NCI-H82 treated with DMSO at 0.1 percent for 48 hours (cell line): ENCODE data around the gene TLCD5.
A peak's percentile ranks its signal among the peaks of the same experiment; 100 is the strongest.

Experiments
- DNase-seq: peaks from one replicate; lab custom pipeline; 2025; ENCODE audit not compliant: unreplicated experiment; lab: John Stamatoyannopoulos, UW

The TLCD5 gene

DNA sequence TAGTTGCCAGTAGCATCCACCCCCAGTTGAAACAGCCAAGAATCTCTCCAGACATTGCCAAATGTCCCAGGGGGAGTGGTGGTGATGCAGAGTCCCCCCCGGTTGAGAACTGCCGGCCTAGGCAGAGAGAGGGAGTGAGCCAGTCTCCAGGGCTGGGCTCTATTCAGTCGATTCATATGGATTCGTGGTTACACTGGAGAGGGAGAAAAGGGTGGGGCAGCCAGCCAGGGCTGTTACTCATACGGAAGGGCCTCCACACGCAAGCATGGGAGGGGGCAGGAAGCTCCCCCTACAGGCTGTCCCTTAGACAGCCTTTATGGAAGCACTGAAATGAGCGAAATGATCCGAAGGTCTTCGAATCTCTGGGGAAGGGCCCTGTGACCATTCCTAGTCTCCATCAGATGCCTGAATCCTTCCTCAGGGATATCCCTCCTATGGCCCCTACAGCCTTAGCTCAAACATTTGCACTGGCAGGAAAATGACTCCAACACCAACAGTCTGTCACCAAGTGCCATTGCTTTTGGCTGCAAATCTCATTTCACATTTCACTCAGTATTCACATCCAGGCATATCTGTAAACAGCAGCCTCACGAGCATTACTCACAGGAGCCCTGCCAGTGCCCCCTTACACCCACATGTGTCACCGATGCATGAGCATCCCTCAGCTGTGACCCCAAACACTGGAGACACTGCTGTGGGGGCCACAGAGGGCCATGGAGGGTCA lies 18.4 kb upstream of the TLCD5 start:
- no peak for DNase-seq

DNA sequence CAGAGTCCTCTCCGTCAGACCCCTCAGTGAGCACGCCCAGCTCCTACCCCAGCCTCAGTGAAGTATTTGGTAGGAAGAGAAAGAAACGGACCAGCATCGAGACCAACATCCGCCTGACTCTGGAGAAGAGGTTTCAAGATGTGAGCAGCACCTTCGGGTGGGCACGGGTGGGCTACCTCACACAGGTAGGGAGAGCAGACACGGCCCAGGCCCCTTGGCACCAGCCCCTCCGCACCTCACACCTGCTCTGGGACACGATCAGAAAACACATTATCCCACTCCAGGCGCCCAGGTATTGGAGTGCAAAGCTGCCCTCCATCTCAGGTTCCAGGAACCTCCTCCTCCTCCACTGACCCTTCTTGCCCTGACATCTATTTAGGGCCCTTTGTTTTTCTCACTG lies 17.6 kb upstream of the TLCD5 start:
- no peak for DNase-seq

DNA sequence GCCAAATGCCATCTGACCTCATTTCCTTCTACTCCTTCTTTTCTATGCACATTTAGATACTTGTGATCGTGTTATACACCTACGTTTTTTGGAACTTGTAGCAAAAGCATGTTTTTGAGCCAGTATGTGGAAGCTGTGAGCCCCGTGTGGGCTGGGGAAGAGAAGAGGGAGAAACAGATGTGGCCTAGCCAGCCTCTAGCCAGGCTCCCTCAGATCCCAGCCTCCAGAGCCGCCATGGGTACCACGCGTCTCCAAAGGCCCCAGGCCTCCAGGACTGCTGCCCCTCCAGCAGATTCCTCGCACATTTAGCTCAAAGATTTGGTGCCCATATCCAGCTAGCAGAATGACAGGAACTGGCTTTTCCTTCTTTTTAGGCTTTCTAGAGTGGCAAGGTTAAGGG lies 17.0 kb upstream of the TLCD5 start:
- no peak for DNase-seq

DNA sequence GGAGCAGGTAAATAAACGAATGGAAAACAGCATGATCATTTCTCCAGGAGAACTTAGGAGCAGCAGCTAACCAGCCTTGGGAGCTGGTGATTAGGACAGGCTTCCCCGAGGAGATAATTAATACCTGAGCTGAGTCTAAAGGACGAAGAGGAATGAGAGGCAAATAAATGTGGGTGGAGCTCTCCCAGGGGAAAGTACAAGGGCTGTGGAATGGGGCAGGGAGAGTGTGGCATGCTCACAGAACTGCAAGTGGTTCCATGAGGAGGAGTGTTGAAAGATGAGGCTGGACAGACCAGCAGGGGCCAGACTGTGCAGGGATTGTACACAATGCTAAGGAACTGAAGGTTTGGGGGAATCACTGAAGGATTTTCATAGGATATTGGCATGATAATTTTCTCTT lies 14.2 kb upstream of the TLCD5 start:
- DNase-seq, result no peak

DNA sequence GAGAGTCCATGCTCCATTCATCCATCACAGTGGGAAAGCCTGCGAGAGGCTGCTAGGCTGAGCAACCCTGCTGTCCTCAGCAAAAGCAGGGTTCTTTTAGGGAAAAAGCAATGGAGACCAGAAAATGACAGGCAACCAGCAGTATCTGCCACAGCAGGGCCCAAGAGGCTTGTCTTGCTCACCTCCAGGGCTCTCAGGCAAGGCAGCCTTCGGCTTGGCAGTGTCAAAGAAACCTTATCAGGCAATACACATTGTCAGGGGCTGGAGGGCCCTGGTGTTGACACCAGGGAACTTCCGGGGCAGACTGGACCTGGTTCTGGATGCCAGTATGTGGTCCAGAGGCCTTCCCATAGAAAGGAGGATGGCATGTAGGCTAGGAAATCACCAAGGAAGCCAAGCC lies 10.2 kb upstream of the TLCD5 start:
- DNase-seq, result no peak

DNA sequence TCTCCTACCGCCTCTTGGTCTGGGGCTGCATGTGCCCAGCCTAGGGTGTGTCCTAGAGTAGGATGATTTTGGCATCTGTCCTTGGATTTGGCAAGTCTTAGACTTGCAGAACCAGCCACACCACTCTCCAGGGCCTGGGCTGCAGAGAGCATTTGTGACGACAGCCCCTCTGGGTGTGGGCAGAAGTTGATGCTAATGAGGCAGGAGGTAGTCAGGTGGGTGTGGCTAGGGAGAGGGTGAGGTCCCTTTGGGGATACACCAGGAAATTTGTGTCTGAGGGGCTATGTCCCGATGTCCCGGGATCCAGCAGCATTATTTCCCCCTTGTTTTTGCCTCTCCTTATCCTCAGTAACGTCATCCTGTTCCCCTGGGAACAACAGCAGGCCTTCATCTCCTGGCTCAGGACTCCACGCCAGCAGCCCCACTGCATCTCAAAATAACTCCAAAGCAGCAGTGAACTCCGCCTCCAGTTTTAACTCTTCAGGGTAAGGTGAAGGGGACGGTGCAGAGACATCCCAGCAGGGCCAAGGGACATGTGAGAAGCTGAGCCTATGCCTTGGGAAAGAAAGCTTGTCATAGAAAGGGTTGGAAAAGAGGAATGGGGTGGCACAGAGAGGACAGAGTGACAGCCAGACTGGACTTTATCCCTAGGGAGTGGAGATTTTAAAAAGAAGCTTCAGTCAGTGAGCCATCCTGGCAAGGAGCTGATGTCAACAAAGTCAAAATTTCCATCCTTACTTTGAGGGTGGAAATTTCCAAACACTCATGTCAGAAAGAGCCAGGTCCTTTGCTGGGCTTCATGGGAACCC lies 8.0 kb upstream of the TLCD5 start:
- DNase-seq, result no peak

DNA sequence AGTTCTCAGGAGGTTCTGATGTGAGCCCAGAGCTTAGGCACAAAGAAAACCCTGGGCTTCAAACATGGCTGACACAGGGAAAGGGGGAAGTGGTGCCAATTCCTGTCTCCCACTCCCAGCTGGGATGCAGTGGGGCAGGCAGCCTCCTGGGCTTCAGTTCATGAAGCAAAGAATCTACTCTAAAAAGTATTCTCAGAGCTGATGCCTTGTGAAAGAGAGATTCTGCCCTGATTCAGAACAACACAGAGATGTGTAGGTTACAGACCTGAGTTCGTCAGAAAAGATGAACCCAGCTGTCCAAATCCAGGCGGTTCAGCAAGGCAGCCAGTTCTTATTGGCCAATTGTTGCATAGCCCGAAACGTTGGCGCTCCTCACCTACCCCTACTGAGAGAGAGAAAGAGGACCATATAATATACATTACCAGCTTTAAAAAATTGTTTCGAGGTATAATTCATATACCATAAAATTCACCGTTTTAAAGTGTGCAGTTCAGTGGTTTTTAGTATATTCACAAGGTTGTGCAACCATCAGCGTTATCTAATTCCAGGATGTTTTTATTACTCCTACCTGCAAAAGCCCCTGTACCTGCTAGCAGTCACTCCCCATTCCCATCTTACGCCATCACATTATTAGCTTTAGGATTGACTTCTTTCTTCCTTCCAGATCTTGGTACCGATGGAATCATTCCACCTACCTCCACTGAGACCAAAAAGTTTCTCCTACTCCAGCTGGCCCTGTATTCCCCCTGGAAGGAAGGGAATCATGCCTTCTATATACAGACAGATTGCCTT lies 7.2 kb upstream of the TLCD5 start:
- no peak for DNase-seq

DNA sequence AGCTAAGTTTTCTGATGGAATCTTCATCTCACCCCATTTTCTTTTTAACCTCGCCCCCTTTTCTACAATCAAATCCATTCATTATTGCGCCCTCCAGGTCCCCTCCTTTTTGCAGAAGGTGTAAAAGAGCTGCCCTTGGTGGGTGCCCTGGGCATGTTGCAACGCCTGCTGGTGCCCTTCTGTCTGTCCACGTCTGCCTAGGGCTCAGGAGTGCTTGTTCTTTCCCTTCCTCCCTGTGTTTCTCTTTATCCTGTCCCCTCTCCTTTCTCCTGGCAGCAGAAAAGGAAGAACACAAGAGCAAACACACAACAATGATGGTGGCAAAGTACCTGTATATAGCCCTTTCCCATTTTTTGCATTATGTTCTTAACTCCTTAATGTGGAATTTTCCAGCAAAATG lies 6.2 kb upstream of the TLCD5 start:
- no peak for DNase-seq

DNA sequence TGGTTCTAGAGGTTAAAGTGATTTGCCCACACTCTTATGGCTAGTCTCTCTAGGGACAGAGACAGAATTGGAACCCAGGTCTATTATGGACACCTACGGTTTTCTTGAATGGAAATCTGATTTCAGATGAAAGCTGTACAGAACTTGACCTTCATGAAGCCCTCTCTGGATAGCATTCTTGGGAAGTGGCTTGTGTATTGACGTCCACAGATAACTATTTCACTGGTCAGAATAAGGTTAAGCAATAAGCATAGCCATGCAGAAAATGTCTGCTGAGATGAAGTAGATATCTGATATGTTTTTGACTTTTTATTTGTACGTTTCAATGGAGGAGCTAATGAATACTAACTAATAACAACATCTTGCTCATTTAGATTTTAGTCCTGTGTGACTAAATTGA lies 1.1 kb downstream of the TLCD5 start:
- DNase-seq, result no peak

DNA sequence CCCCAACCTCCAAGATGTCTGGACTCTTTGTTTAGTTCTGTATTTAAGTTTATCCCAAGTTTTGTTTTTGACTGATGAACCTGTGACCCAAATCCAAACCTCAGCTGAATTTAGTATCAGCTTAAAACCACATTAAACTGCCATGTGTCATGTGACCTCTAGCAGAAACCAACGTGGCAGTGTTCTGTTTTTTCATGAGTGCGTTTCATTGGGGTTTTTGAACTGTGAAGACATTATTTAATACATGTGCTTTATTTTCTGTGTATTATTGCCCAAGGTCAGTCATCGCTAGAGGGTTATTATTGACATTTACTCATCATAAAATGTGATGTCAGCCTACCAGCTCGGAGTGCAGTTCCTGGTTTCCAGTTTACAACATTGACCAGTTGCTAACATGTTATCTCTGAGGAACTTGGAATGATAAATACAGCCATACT lies 1.8 kb downstream of the TLCD5 start:
- no peak for DNase-seq

DNA sequence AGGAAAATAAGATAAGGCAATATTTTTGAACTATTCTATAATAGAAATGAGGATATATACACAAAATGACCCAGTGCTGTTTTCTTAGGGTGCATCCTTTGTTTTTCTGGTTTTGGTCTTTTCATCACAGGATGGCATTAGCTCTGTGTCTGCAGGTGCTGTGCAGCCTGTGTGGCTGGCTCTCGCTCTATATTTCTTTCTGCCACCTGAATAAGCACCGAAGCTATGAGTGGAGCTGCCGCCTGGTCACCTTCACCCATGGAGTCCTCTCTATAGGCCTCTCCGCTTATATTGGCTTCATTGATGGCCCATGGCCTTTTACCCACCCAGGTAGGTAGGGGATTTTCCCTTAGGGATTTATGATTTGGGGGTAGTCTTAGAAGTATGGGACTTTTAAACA lies 2.2 kb downstream of the TLCD5 start:
- no peak for DNase-seq

DNA sequence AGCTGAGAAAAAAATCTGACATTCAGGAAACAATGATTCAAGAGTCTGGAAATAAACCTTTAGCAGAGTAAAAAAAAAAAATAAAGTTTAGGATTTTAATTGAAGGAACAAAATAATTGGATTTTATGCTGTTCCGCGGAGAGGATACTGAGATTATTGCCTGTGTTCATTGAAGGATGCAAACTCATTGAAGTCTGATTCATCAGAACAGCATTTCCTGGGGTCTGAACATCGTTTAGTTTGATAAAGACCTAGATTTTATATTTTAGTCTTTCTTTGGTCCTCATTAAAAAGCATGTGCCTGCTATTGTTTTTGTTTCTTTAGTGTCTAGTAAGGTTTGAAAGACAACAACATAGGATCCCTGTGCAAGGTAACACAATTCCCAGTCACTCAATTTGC lies 4.5 kb downstream of the TLCD5 start:
- DNase-seq, result no peak

DNA sequence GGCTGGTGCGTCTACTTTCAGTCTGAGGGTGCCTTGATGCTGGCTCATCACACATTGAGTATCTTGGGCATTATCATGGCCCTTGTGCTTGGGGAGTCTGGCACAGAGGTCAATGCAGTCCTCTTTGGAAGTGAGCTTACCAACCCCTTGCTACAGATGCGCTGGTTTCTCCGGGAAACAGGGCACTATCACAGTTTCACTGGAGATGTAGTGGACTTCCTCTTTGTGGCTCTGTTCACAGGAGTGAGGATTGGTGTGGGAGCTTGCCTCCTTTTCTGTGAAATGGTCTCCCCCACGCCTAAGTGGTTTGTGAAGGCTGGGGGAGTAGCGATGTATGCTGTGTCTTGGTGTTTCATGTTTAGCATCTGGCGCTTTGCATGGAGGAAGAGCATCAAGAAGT lies 4.9 kb downstream of the TLCD5 start:
- DNase-seq, result no peak

DNA sequence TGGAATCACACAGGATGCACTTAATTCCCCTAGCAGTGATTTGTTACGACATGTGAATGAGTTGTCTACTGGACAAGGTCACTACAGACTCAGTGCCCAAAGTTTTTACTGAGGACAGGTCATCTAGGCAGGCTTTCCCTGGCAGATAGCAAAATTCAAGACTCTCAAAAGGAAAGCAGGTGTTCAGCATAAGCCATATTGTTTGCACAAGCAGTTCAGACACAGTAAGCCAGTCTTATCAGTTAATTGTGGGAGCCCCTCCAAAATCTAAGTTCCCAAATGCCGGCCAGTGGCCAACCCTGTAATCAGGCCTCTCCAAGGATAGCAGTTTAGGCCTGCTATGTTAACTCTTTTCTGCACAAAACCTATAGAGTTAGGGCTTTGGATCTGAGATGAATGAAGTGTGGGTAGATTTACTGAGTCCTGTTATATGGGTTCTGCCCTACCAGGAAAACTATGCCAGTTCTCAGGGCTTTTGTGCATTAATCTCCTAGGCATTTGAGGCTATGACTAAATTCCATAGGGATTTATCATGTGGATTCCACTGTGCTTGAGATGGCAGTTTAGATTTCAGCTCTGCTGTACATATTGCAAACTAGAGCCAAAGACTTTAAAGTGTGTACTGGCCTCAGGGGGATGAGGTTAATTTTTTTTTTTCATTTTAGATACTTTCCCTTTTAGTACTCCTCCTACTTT lies 6.3 kb downstream of the TLCD5 start:
- no peak for DNase-seq

DNA sequence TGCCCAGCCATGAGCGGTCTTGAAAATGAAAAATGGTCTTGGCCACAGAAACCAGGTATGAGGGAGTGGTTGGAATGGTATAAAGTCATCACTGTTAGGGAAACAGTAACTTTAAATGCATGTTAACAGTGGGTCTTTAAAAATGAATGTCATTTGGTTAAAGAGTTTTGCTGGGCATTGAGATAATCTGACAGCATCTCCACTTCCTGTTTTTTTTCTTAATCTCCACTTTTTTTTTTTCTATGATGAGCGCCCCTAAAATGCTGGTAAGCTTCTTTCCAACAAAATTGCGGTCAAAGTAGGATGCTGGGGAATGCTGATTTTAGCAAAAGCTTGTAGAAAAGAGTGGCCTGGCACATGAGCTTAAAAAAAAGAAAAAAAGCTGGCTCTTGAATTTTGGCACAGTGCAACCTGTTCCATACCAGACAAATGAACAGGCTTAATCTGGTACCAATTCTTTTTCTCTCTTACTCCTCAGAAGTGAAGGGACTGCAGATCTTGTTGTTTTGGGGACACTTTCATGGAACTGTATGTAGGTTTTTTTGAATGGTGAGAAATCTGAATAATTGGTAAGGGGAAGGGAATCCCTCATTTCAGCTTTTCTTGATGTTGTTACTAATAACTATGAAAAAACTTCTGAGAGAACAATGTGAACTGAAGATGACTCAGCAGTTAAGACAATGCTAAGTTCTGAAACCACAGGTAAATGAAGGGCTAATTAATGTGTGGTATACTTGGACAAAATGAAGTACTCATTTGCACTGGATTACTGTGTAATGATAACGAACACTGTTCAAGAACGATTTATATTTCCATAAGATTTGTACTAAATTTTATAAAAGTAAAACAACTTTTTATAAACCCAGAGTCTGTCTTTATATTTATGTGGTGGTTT lies 8.0 kb downstream of the TLCD5 start:
- DNase-seq, result no peak

DNA sequence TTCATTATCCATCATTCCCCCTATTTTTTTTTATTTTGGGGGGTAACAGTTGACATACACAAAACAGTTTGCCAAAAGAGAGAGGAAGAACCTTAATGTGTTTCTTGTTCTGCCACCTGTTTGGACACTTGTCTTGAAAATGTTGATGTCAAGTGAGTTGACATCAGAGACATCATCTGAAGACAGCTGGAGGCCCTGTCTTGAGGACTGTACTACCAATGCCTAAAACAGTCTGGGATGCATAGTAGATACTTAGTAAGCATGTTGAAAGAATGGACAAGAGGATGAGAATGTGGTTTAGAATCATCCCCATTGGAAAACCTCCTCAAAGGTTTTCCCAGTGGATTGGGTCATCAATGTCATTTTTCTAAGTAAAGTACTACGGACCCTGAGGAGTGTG lies 8.7 kb downstream of the TLCD5 start:
- no peak for DNase-seq

DNA sequence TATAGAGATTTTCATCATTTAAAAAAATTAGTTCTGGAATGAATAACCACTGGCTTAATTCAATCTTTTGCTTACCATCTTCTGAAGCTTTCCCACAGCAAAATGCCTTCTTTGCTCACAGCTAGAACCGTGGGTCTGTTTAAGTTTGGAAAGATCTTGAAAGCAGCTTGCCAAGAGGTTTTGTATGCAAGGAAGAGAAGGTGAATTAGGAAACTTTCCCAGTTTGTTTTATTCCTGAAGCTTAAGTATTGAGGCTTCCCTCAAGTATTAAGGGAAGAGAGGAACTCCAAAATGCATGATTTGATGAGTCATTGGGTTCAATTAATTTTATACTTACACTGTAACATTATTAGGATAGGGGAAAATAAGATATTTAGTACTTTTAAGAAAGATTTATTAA lies 9.2 kb downstream of the TLCD5 start:
- DNase-seq, result no peak

DNA sequence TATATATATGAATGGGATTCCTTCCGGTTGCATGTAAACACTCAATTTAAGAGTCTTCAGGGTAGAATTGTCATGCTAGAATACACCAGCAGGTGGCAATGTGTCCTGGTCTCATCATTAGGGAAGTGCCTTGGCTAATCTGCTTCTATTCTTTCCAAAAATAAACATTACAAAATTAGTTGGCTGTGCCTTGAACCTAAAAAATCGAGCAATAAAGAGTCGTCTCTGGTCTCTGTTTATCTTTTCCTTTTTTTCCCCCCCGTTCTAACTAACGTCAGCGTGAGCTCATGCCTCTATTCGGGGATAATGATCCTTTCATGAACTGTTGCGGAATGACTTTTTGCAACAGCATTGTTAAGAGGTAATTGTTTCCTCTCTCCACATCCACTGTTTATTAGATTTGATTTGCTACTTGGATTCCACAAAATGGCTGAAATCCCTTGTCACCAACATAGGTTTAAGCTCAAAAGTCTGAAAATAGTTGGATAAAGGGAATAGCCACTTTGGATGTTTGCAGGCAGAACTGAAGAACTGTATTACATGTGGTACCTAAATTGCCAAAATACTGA lies 9.9 kb downstream of the TLCD5 start:
- DNase-seq, result peak; percentile 53

DNA sequence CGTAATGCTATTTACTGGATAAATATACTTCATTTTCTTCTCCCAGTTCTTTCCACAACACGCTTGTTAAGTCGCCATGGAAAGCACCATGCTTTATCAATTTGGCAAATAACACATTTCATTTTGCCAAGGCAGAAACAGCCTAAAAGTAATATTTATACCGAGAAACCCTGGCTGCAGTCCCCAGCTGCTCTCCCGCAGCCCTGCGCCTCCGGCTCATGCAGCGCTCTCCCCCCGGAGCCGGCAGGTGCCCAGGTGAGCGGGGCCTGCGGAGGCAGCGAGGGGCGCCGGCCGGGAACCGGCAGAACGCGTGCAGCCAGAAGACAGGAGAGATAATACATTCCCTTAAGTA lies 10.4 kb downstream of the TLCD5 start:
- no peak for DNase-seq
